Dermis lymphatic vessel endothelial cell (primary cell): ENCODE results near the gene C3. TPM values are rescaled to one million over a fixed set of nuclear protein-coding genes. Genes with fewer than 3 reads are reported as not detected.

ENCODE experiments used
- total RNA-seq: library from RNA; depleted of rRNA; stranded (reverse); fragments of >200 nt; gene quantifications from 2 replicates; pipeline ENCODE4 v1.2.1, GENCODE V29; 2014

Gene C3
- total RNA-seq, result 0.33 TPM in 1 of 2 replicates, not detected in the other

GRCh38 chr19:6720369-6721137 is at the start of gene C3:
Gene C3 (minus strand): TSS chr19:6720650. CDS start chr19:6720589, 61 bp downstream.

GRCh38 chr19:6767357-6768235 is 47.1 kb upstream of the C3 start, which contains the start of gene SH2D3A:
Gene SH2D3A (minus strand): TSS chr19:6767435. CDS start chr19:6763748, 3,687 bp downstream.

GRCh38 chr19:6739390-6739882 is 19.0 kb upstream of the C3 start, which contains the start of gene TRIP10:
Gene TRIP10 (plus strand): TSS chr19:6739680. CDS start chr19:6739762, 82 bp downstream.

DNA sequence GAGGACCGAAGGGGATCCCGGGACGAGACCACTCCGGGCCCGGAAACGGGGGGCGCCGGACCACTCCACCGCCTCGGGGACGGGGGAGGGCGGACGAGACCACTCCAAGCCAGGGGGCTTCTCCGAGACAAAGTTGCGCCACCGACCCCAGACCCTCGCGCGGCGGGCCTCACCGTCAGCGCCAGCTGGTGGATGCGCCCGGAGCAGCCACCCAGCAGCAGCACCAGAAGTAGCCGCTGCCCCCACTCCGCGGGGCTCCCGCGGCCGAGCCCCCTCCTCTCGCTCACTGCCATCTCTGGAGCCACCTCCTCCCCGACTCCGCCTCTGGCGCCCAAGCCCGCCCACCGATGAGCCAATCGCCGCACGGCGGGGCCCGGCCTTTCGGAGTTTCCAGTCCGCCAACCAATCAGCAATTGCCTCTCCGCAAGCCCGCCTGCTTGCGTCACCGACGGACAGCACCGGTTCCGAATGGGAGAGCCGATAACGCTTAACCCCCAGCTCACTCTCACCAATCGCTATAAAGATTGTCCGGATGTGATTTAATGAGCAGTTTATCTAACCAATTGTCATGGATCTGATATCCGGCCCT is 16.9 kb upstream of the C3 start, which contains the start of gene GPR108:
Gene GPR108 (minus strand): TSS at position 297 of the 589 bp plus-strand sequence. CDS start 4 bp downstream, at position 293.

Other genes starting within 250 kb of the C3 start
- gene DENND1C, start 238.9 kb downstream of the C3 start, total RNA-seq, result not detected in 2 replicates
- not detected in 2 replicates for gene TUBB4A, start 218.3 kb downstream of the C3 start, total RNA-seq
- gene TNFSF9, start 189.6 kb downstream of the C3 start, total RNA-seq, result 0.17 and 0.76 TPM in 2 replicates
- not detected in 2 replicates for gene CD70, start 129.5 kb downstream of the C3 start, total RNA-seq
- not detected in 2 replicates for gene TNFSF14, start 50.5 kb downstream of the C3 start, total RNA-seq
- 38.6 and 51.6 TPM in 2 replicates for gene GPR108, start 16.9 kb upstream of the C3 start, total RNA-seq
- 19.1 and 23.0 TPM in 2 replicates for gene TRIP10, start 19.0 kb upstream of the C3 start, total RNA-seq
- gene SH2D3A, start 46.8 kb upstream of the C3 start, total RNA-seq, result 2.2 and 3.0 TPM in 2 replicates
- gene VAV1, start 52.1 kb upstream of the C3 start, total RNA-seq, result under 0.01 TPM in 1 of 2 replicates, not detected in the other
- gene ADGRE1, start 166.9 kb upstream of the C3 start, total RNA-seq, result not detected in 2 replicates